HL-60/S4 treated with retinoic acid at 250 ng/mL for 4 days and 3 days (cell line): Measurements from ENCODE around the gene PFN3.

ENCODE experiments used
- in situ Hi-C: fragments of 300-500 bp; cut with MboI; formaldehyde crosslinking; loops from 2 replicates; pipeline ENCODE4 v1.7.0; 2022; ENCODE audit warnings: low sequenced_read_pairs

PFN3 gene

GRCh38 chr5:177439518-177440053, 39.1 kb upstream of the PFN3 start:
- in situ Hi-C loops, result loop anchor here (5.0 kb wide), 1 partner anchor 47 kb away; no protein-coding TSS in a partner anchor

- in situ Hi-C loops, result no loop called here
Observed at GRCh38 chr5:177438468-177438867, 38.0 kb upstream of the PFN3 start.

GRCh38 chr5:177437623-177438022, 37.2 kb upstream of the PFN3 start:
- in situ Hi-C loops, result no loop called here

- in situ Hi-C loops, result no loop called here
Observed at GRCh38 chr5:177435847-177436536, 35.5 kb upstream of the PFN3 start.

- in situ Hi-C loops, result no loop called here
Observed at GRCh38 chr5:177434942-177435738, 34.7 kb upstream of the PFN3 start.

- in situ Hi-C loops, result no loop called here
Observed at GRCh38 chr5:177434437-177434836, 34.0 kb upstream of the PFN3 start.

- in situ Hi-C loops, result no loop called here
Observed at GRCh38 chr5:177433658-177434217, 33.3 kb upstream of the PFN3 start.

GRCh38 chr5:177432839-177433657, 32.6 kb upstream of the PFN3 start:
- in situ Hi-C loops, result no loop called here

- in situ Hi-C loops, result no loop called here
Observed at GRCh38 chr5:177432143-177432838, 31.8 kb upstream of the PFN3 start.

- in situ Hi-C loops, result no loop called here
Observed at GRCh38 chr5:177431317-177432142, 31.1 kb upstream of the PFN3 start.

- in situ Hi-C loops, result no loop called here
Observed at GRCh38 chr5:177430972-177431316, 30.5 kb upstream of the PFN3 start.

GRCh38 chr5:177430140-177430951, 29.9 kb upstream of the PFN3 start:
- in situ Hi-C loops, result no loop called here

GRCh38 chr5:177429248-177430040, 29.0 kb upstream of the PFN3 start:
- in situ Hi-C loops, result no loop called here

GRCh38 chr5:177428574-177429217, 28.2 kb upstream of the PFN3 start:
- in situ Hi-C loops, result no loop called here

- in situ Hi-C loops, result no loop called here
Observed at GRCh38 chr5:177427919-177428573, 27.6 kb upstream of the PFN3 start.

GRCh38 chr5:177427211-177427822, 26.9 kb upstream of the PFN3 start:
- in situ Hi-C loops, result no loop called here
